ENCODE data around the gene AK4. TPM values are rescaled to one million over a fixed set of nuclear protein-coding genes. Genes with fewer than 3 reads are reported as not detected.

Gene AK4
- total and polyA plus RNA-seq, 9 donors = 1.7 to 25.6 (median 13.2) TPM

DNA sequence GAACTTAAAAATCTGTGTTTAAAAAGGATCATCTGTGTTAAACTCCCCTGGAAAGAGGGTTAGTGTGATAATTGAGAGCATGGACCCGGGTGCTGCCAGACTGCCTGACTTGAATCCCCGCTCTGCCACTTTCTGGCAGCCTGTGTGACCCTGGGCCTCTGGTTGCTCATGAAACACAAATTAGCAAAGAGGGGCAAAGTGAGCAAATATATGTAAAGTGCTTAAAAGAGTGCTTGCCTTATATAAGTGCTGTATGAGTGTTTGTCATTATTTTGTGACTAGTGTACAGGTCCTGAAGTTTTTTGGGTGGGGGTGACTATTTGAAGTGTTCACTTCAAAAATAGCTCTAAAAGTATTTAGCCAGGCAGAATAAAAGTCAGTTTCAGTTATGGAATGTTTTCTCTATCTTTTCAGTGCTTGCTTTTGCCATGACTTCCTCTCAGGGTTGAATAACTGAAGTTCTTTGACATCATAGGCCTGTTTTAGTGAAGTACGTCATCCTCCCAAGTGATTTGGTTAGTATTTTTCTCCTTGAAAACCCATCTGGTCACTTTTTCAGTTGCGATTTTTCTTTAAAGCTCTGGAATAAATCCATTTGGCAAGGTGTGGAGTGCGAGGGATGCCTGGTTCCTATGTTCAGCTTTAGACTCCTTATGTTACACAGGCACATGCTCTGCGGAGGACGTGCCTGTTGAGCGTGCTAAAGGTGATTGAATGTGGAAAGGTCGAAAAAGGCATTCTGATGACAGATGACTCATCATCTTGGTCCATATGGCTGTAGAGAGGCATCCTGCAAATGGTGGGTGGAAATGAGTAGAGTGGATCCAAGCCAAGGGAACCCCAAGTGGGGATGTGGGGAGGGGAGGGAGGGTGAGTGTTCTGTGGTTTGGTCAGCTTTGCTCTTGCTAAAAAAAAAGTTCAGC lies 47.8 kb downstream of the AK4 start:
- Histone ChIP-seq H3K9me3 (no peaks in the 10 kb centered on the region), H3K27ac (no peak overlapping the region), H3K36me3 (no peaks in the 10 kb centered on the region), H3K27me3 (no peaks in the 10 kb centered on the region), H3K4me3 (no peak overlapping the region), H3K4me1 (ENCODE audit: insufficient read depth) (no peaks in the 10 kb centered on the region)
- intact Hi-C loops (cut with DNase I) = no loop called here
- 69 to 77% (median 75%) methylated on average over 9 of the region's 9 CpGs for WGBS, 3 donors
- no peak for TF ChIP-seq CTCF (IDR thresholded peaks at IDR 0.05)
- no peak for TF ChIP-seq EP300 (IDR thresholded peaks at IDR 0.05)
- no peak for TF ChIP-seq POLR2A (IDR thresholded peaks at IDR 0.05)
- DNase-seq = no peak

GRCh38 chr1:65196926-65197325 lies 48.9 kb downstream of the AK4 start:
- no peaks in the 10 kb centered on the region for H3K36me3 ChIP-seq
- no peaks in the 10 kb centered on the region for H3K9me3 ChIP-seq
- H3K4me3 ChIP-seq = no peak overlapping the region
- WGBS, 3 donors = 81 to 87% (median 83%) methylated on average over 5 of the region's 5 CpGs
- H3K27me3 ChIP-seq = no peaks in the 10 kb centered on the region
- H3K27ac ChIP-seq = no peak overlapping the region
- intact Hi-C loops (cut with DNase I) = no loop called here
- no peak for TF ChIP-seq EP300 (IDR thresholded peaks at IDR 0.05)
- TF ChIP-seq CTCF (IDR thresholded peaks at IDR 0.05) = no peak
- no peak for TF ChIP-seq POLR2A (IDR thresholded peaks at IDR 0.05)
- DNase-seq = no peak
- no peaks in the 10 kb centered on the region for H3K4me1 ChIP-seq (ENCODE audit: insufficient read depth)

DNA sequence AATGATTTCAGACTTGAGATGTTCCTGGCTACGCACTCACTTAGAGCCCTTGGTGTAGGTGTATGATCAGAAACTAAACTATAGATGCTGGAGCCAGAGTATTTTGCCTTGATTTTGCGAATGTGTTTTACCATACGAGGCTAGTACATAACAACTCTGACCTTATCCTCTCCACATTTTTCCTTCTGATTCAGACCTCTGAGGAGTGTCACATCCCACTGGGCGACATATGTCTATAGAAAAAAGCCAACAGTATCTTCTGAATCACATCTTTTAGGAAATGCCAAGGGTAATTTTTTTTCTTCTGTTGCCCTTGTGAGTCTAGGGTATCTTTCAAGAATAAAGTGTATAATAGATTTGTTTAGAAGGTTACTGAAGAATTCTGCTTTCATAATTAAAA lies 49.6 kb downstream of the AK4 start:
- H3K36me3 ChIP-seq = no peaks in the 10 kb centered on the region
- no peak overlapping the region for H3K4me3 ChIP-seq
- no peak for DNase-seq
- intact Hi-C loops (cut with DNase I) = no loop called here
- 82 to 90% (median 89%) methylated on average over 4 of the region's 4 CpGs for WGBS, 3 donors
- no peaks in the 10 kb centered on the region for H3K27me3 ChIP-seq
- TF ChIP-seq CTCF (IDR thresholded peaks at IDR 0.05) (no peak), POLR2A (IDR thresholded peaks at IDR 0.05) (no peak), EP300 (IDR thresholded peaks at IDR 0.05) (no peak)
- H3K4me1 ChIP-seq (ENCODE audit: insufficient read depth) = no peaks in the 10 kb centered on the region
- no peaks in the 10 kb centered on the region for H3K9me3 ChIP-seq
- H3K27ac ChIP-seq = no peak overlapping the region

DNA sequence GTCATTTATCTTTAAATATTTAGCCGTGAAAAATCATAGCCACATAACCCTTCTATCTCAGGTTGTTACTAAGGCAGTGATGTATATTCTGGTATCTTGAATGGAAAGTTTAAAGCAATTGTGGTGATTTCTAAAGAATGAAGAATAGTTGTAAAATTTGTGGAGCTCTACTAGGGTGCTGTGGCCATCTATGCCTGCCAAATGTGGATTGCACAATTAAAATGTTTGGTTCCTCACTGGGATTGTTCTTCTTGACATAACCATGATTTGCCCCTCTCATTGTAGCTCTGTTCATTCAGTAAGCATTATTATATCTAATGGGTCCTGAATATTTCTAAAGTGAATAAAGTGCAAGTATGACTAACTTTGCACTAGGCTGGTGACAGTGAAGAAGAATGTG lies 50.1 kb downstream of the AK4 start:
- no peaks in the 10 kb centered on the region for H3K9me3 ChIP-seq
- H3K36me3 ChIP-seq = no peaks in the 10 kb centered on the region
- TF ChIP-seq CTCF (IDR thresholded peaks at IDR 0.05) (no peak), EP300 (IDR thresholded peaks at IDR 0.05) (no peak), POLR2A (IDR thresholded peaks at IDR 0.05) (no peak)
- H3K4me1 ChIP-seq (ENCODE audit: insufficient read depth) = no peaks in the 10 kb centered on the region
- H3K4me3 ChIP-seq = no peak overlapping the region
- intact Hi-C loops (cut with DNase I) = no loop called here
- H3K27me3 ChIP-seq = no peaks in the 10 kb centered on the region
- no peak overlapping the region for H3K27ac ChIP-seq
- WGBS, 3 donors = 0 to 36% (median 10%) methylated on average over 1 of the region's 1 CpG
- no peak for DNase-seq

All from ovary (tissue), 9 donors.